ENCODE data around the gene LRFN2. TPM values are rescaled to one million over a fixed set of nuclear protein-coding genes. Genes with fewer than 3 reads are reported as not detected.
A peak's percentile ranks its signal among the peaks of the same experiment; 100 is the strongest.

LRFN2 gene
- total and polyA plus RNA-seq, 11 donors: not detected

GRCh38 chr6:40425192-40425919, 161.8 kb downstream of the LRFN2 start:
- peak overlapping the region in 5 of 12 donors; percentile 8 to 67 (median 50) for H3K27ac ChIP-seq
- no peak overlapping the region for H3K4me3 ChIP-seq
- 36 to 46% (median 38%) methylated on average over 4 of the region's 4 CpGs for WGBS, 4 donors
- ATAC-seq (peak; percentile 94 to 96 (median 96)), DNase-seq (peak in 4 of 5 donors; percentile 30 to 79 (median 56))
- peaks cover 0 to 50% (median 6%) of the 10 kb centered on the region in 9 donors for H3K27me3 ChIP-seq
- no peaks in the 10 kb centered on the region for H3K36me3 ChIP-seq
- no peak for TF ChIP-seq CTCF (IDR thresholded peaks at IDR 0.05)
- H3K9me3 ChIP-seq: no peaks in the 10 kb centered on the region
- intact Hi-C loops (cut with DNase I): no loop called here
- H3K4me1 ChIP-seq: peaks cover 0 to 23% (median 7%) of the 10 kb centered on the region in 12 donors

GRCh38 chr6:40422046-40422445, 165.1 kb downstream of the LRFN2 start:
- ATAC-seq (no peak), DNase-seq (no peak)
- Histone ChIP-seq H3K27ac (no peak overlapping the region), H3K27me3 (peaks cover 0 to 47% (median 11%) of the 10 kb centered on the region in 9 donors), H3K4me1 (peaks cover 0 to 26% (median 7%) of the 10 kb centered on the region in 12 donors), H3K4me3 (no peak overlapping the region), H3K36me3 (no peaks in the 10 kb centered on the region), H3K9me3 (no peaks in the 10 kb centered on the region)
- intact Hi-C loops (cut with DNase I): no loop called here
- WGBS, 4 donors: 50 to 66% (median 56%) methylated on average over 1 of the region's 1 CpG
- no peak for TF ChIP-seq POLR2A (IDR thresholded peaks at IDR 0.05)
- no peak for TF ChIP-seq CTCF (IDR thresholded peaks at IDR 0.05)

GRCh38 chr6:40419946-40420728, 167.0 kb downstream of the LRFN2 start:
- intact Hi-C loops (cut with DNase I): no loop called here
- DNase-seq: no peak
- no peaks in the 10 kb centered on the region for H3K9me3 ChIP-seq
- H3K27ac ChIP-seq: no peak overlapping the region
- peaks cover 0 to 14% (median 0%) of the 10 kb centered on the region in 12 donors for H3K4me1 ChIP-seq
- H3K27me3 ChIP-seq: peaks cover 0 to 47% (median 11%) of the 10 kb centered on the region in 9 donors
- H3K36me3 ChIP-seq: no peaks in the 10 kb centered on the region
- no peak overlapping the region for H3K4me3 ChIP-seq
- TF ChIP-seq POLR2A (IDR thresholded peaks at IDR 0.05) (no peak), CTCF (IDR thresholded peaks at IDR 0.05) (no peak)
- no peak for ATAC-seq
- 79 to 90% (median 86%) methylated on average over 17 of the region's 17 CpGs for WGBS, 4 donors

GRCh38 chr6:40419377-40419776, 167.8 kb downstream of the LRFN2 start:
- H3K27me3 ChIP-seq: peaks cover 0 to 47% (median 11%) of the 10 kb centered on the region in 9 donors
- intact Hi-C loops (cut with DNase I): no loop called here
- H3K4me3 ChIP-seq: no peak overlapping the region
- 86 to 98% (median 94%) methylated on average over 1 of the region's 1 CpG for WGBS, 4 donors
- TF ChIP-seq POLR2A (IDR thresholded peaks at IDR 0.05): no peak
- no peaks in the 10 kb centered on the region for H3K9me3 ChIP-seq
- no peak overlapping the region for H3K27ac ChIP-seq
- no peaks in the 10 kb centered on the region for H3K36me3 ChIP-seq
- ATAC-seq: no peak
- H3K4me1 ChIP-seq: peaks cover 0 to 11% (median 0%) of the 10 kb centered on the region in 12 donors
- DNase-seq: no peak
